Islet precursor cell (in vitro differentiated cells): ENCODE results near the gene KCNAB3.

ENCODE experiments used
- DNase-seq: peaks from one replicate; pipeline ENCODE4 v3.0.0-alpha.2; 2018

The KCNAB3 gene

GRCh38 chr17:7897090-7897489, 32.6 kb downstream of the KCNAB3 start:
- peak; percentile 30 for DNase-seq

GRCh38 chr17:7894866-7895265, 34.8 kb downstream of the KCNAB3 start:
- DNase-seq: peak; percentile 38

- DNase-seq: peak; percentile 42
Measured at GRCh38 chr17:7894226-7894625, 35.4 kb downstream of the KCNAB3 start.

- DNase-seq: peak; percentile 42
Measured at GRCh38 chr17:7893187-7893880, 36.3 kb downstream of the KCNAB3 start.

GRCh38 chr17:7889166-7889955, 40.3 kb downstream of the KCNAB3 start:
- DNase-seq: peak; percentile 89

- DNase-seq: peak; percentile 91
Measured at GRCh38 chr17:7888184-7888920, 41.3 kb downstream of the KCNAB3 start, which contains the start of gene CHD3. Gene CHD3 (plus strand): TSS chr17:7888789. CDS start chr17:7889001, 212 bp downstream.

GRCh38 chr17:7887482-7888183, 42.0 kb downstream of the KCNAB3 start:
- peak; percentile 94 for DNase-seq

GRCh38 chr17:7887038-7887481, 42.6 kb downstream of the KCNAB3 start:
- no peak for DNase-seq

DNA sequence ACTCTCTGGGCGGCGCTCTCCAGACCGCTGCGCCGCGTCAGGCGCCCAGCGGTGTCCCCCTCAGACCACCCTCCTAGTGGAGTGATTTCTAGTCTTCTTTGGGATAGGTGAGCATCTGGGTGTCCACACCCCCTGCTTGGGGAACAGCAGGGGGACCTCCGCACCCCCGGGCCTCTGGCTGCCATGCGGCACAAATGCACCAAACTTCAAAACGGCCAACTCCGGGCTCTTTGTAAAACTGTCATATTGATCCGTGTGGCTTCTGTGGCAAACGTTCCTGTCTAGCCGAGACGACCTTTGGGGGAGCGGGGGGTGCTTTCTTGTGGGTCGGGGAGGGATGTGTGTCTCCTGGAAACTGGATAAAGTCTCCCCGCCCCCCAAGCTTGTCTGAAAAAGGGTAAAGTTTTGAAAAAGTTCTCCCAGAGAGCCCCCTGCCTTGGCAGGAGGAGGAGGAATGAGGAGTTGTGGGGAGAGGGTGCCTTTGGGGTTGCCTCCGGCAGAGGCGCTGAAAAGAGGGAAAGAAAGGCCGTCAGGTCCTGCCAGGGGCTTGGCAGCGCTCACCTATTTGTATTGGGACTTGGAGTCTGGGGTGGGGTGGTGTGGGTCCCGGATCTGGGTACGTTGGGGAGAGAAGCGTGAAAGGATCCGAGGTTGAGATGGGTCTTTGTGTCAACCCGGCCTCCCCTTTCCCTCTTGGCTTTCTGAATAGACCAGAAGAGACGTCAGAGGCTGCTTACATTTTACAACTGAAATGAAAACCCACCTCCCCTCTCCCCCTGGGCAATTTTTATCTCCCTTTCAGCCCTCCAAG, 43.2 kb downstream of the KCNAB3 start:
- peak; percentile 76 for DNase-seq

- DNase-seq: peak; percentile 84
Measured at GRCh38 chr17:7885367-7886226, 44.1 kb downstream of the KCNAB3 start.

- DNase-seq: peak; percentile 58
Measured at GRCh38 chr17:7884581-7885366, 44.9 kb downstream of the KCNAB3 start.

- peak; percentile 15 for DNase-seq
Measured at GRCh38 chr17:7883781-7884386, 45.8 kb downstream of the KCNAB3 start.

DNA sequence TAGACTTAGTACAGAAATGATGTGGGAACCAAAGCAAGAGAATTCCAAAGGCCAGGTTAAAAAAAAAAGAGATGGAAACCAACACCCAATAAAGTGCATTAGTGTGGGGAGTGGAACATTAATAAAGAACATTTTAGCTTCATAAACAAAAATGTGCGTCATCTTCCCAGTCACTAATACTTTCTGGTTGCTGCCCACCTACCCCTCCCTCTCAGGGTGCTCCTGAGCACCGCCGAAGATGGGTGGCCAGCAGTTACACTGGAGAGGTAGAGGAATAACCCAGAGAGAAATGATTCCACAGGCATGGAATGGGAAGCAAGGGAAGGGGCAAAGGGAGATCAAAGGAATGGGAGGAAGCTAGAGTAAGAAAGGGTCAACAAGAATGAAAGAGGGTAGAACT, 47.0 kb downstream of the KCNAB3 start:
- peak; percentile 41 for DNase-seq

DNA sequence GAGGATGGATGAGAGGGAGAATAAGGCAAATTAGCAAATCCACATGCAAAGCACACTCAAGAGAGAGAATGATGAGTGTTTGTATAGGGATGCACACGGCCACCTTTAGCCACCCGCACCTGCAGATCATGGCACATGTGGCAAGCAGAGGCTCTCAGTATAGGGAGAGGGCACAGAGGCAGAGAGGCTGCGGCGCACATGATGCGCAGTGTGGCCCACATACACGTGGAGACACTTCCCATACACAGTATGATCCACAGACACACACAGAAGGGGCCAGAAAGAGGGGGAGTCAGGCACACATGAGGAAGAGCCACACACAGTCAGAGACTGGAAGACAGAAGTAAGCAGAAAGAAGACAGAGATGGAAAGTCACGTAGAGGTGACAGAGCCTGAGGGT, 47.6 kb downstream of the KCNAB3 start:
- peak; percentile 46 for DNase-seq

GRCh38 chr17:7881276-7882054, 48.2 kb downstream of the KCNAB3 start:
- DNase-seq: peak; percentile 35

GRCh38 chr17:7880076-7880868, 49.4 kb downstream of the KCNAB3 start:
- peak; percentile 26 for DNase-seq

DNA sequence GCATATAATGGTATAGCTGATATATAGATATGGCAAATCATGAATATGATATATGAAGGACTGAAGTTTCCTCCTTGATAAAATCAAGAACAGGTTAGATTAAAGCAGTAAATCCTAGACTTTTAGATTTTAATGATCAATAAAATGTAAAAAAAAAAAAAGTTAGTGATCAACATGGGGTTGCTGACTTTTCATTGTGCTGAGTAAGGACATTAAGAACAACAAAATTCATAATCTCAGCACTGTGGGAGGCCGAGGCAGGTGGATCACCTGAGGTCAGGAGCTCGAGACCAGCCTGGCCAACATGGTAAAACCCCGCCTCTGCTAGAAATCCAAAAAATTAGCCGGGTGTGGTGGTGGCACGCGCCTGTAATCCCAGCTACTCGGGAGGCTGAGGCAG, 51.4 kb downstream of the KCNAB3 start:
- peak; percentile 20 for DNase-seq
